ENCODE data around the gene RNH1.

RNH1 gene

GRCh38 chr11:536841-537621, 30.0 kb upstream of the RNH1 start, which contains the start of gene LRRC56:
LRRC56 (plus strand) TSS chr11:537527; CDS start chr11:540685, 3,158 bp downstream.
- DNase-seq = no peak

GRCh38 chr11:535519-536454, 28.7 kb upstream of the RNH1 start, which contains the start of gene HRAS:
HRAS (minus strand) TSS chr11:535576.
- DNase-seq = peak; percentile 72

GRCh38 chr11:535210-535518, 28.1 kb upstream of the RNH1 start:
- no peak for DNase-seq

- no peak for DNase-seq
These were observed 27.6 kb upstream of the RNH1 start for GRCh38 chr11:534396-535209.

- DNase-seq = no peak
These were observed 26.7 kb upstream of the RNH1 start for GRCh38 chr11:533586-534395.

GRCh38 chr11:532986-533585, 26.0 kb upstream of the RNH1 start:
- DNase-seq = no peak

- no peak for DNase-seq
These were observed 25.5 kb upstream of the RNH1 start for GRCh38 chr11:532527-532985.

GRCh38 chr11:531919-532526, 25.0 kb upstream of the RNH1 start:
- no peak for DNase-seq

- DNase-seq = no peak
These were observed 24.2 kb upstream of the RNH1 start for GRCh38 chr11:530960-531831.

- DNase-seq = no peak
These were observed 22.8 kb upstream of the RNH1 start for GRCh38 chr11:529728-530411.

- no peak for DNase-seq
These were observed 22.0 kb upstream of the RNH1 start for GRCh38 chr11:528815-529727.

- DNase-seq = no peak
These were observed 21.2 kb upstream of the RNH1 start for GRCh38 chr11:528166-528814.

- DNase-seq = no peak
These were observed 19.1 kb upstream of the RNH1 start for GRCh38 chr11:526192-526591.

- DNase-seq = no peak
These were observed 14.2 kb upstream of the RNH1 start for GRCh38 chr11:521177-521688.

GRCh38 chr11:520428-521176, 13.6 kb upstream of the RNH1 start:
- DNase-seq = no peak

GRCh38 chr11:518463-519202, 11.6 kb upstream of the RNH1 start:
- no peak for DNase-seq
